H1 (cell line): ENCODE measurements around the gene ITGB7. TPM values are rescaled to one million over a fixed set of nuclear protein-coding genes. Genes with fewer than 3 reads are reported as not detected.

Experiments
- CTCF ChIA-PET: fragments of 300-600 bp; sonication (Branson Sonifier 250); formaldehyde crosslinking; loops from one replicate; lab custom pipeline; 2021; ENCODE audit not compliant: partially characterized antibody; lab: Charles Lee
- POLR2A ChIA-PET: fragments of 300-600 bp; sonication (Branson Sonifier 250); formaldehyde crosslinking; loops from one replicate; lab custom pipeline; 2021; ENCODE audit warnings: inconsistent platforms; ENCODE audit not compliant: partially characterized antibody; lab: Charles Lee
- DNase-seq, 2 experiments: peaks; one replicate each; pipeline versions ENCODE4 v3.0.0 to v3.0.0-alpha.2; 2010 to 2022; ENCODE audit warnings: low spot score in 2 of 2, low read depth in 1 of 2, mixed read lengths in 1 of 2
- FAIRE-seq: peaks from 2 replicates; lab custom pipeline; 2011; peaks lifted over from hg19 to GRCh38; lab: Jason Lieb, UNC
- H2AFZ ChIP-seq: 2 replicates; pipeline ENCODE4 v1.8.1; 2012; ENCODE audit warnings: low read length, inconsistent platforms
- H2AK5ac ChIP-seq: 2 replicates; pipeline ENCODE4 v1.6.1; 2013; ENCODE audit warnings: low read depth, low read length
- H2BK120ac ChIP-seq: replicated peaks from 2 replicates; pipeline ENCODE3; 2013; ENCODE audit warnings: low read depth, low read length, inconsistent platforms
- H2BK12ac ChIP-seq: 2 replicates; pipeline ENCODE4 v1.6.1; 2013; ENCODE audit warnings: low read depth, low read length
- H2BK15ac ChIP-seq: 2 replicates; pipeline ENCODE4 v1.6.1; 2013; ENCODE audit warnings: low read length
- H2BK20ac ChIP-seq: 2 replicates; pipeline ENCODE4 v1.6.1; 2013; ENCODE audit warnings: low read length
- H2BK5ac ChIP-seq: 2 replicates; pipeline ENCODE4 v1.6.1; 2013; ENCODE audit warnings: low read depth, low read length
- H3K14ac ChIP-seq: 2 replicates; pipeline ENCODE4 v1.6.1; 2013; ENCODE audit warnings: inconsistent platforms; ENCODE audit not compliant: insufficient read length
- H3K18ac ChIP-seq: 2 replicates; pipeline ENCODE4 v1.6.1; 2013; ENCODE audit warnings: low read length; ENCODE audit errors: extremely low read depth
- H3K23ac ChIP-seq: 2 replicates; pipeline ENCODE4 v1.6.1; 2013; ENCODE audit warnings: inconsistent platforms; ENCODE audit not compliant: insufficient read length
- H3K23me2 ChIP-seq: 2 replicates; pipeline ENCODE4 v1.6.1; 2013; ENCODE audit warnings: low read depth, low read length
- H3K27ac ChIP-seq: 2 replicates; pipeline ENCODE4 v1.6.1; 2011; ENCODE audit warnings: low read depth, low read length, inconsistent platforms
- H3K27me3 ChIP-seq, 4 experiments: replicated peaks in 1 of 4; 1 replicate in 1 of 4; 2 replicates in 3 of 4; pipeline versions ENCODE4 v1.6.1 to v1.8.1; 2011 to 2013; ENCODE audit warnings: low read length in 3 of 4, mild to moderate bottlenecking in 3 of 4, inconsistent platforms in 2 of 4, mixed read lengths in 2 of 4, moderate library complexity in 1 of 4; ENCODE audit not compliant: control insufficient read depth in 3 of 4, insufficient read depth in 3 of 4; ENCODE audit errors: extremely low read depth in 1 of 4
- H3K36me3 ChIP-seq, 4 experiments: 2 replicates each; pipeline versions ENCODE4 v1.6.1 to v1.8.1; 2011 to 2013; ENCODE audit warnings: mild to moderate bottlenecking in 4 of 4, low read length in 3 of 4, moderate library complexity in 2 of 4, control low read depth in 1 of 4, inconsistent platforms in 1 of 4; ENCODE audit not compliant: insufficient read depth in 4 of 4, control insufficient read depth in 2 of 4
- H3K4ac ChIP-seq: replicated peaks from 2 replicates; pipeline ENCODE3; 2013; ENCODE audit warnings: low read length, low read depth, mixed read lengths, inconsistent platforms; ENCODE audit not compliant: insufficient read length
- H3K4me1 ChIP-seq, 4 experiments: replicated peaks in 1 of 4; 1 replicate in 1 of 4; 2 replicates in 3 of 4; pipeline versions ENCODE4 v1.6.1 to v1.8.1; 2011 to 2013; ENCODE audit warnings: low read length in 3 of 4, inconsistent platforms in 2 of 4, mixed read lengths in 1 of 4; ENCODE audit not compliant: insufficient read depth in 4 of 4, control insufficient read depth in 3 of 4
- H3K4me2 ChIP-seq, 2 experiments: 2 replicates each; pipeline versions ENCODE4 v1.6.1 to v1.8.1; 2011 to 2013; ENCODE audit warnings: low read depth in 2 of 2, low read length in 2 of 2, control low read depth in 1 of 2, inconsistent platforms in 1 of 2, mild to moderate bottlenecking in 1 of 2; ENCODE audit not compliant: insufficient read depth in 1 of 2
- H3K4me3 ChIP-seq, 4 experiments: fragments of 200-600, 300-600 bp in 1 of 4; sonication (generic), shearing (Covaris generic), sonication (Bioruptor Twin) in 1 of 4; 2 replicates each; pipeline versions ENCODE4 v1.5.1 to v1.8.1; 2011 to 2016; ENCODE audit warnings: low read length in 4 of 4, low read depth in 3 of 4, control low read depth in 2 of 4, inconsistent platforms in 2 of 4, mild to moderate bottlenecking in 2 of 4, mixed read lengths in 1 of 4, moderate library complexity in 1 of 4; ENCODE audit not compliant: insufficient read depth in 2 of 4; ENCODE audit errors: extremely low read depth in 1 of 4
- H3K56ac ChIP-seq: replicated peaks from 2 replicates; pipeline ENCODE3; 2013; ENCODE audit warnings: low read depth, mild to moderate bottlenecking, mixed read lengths, low read length, inconsistent platforms; ENCODE audit not compliant: insufficient read length
- H3K79me1 ChIP-seq: 2 replicates; pipeline ENCODE4 v1.6.1; 2013; ENCODE audit warnings: low read depth, low read length, control low read depth
- H3K79me2 ChIP-seq, 2 experiments: 2 replicates each; pipeline versions ENCODE4 v1.6.1 to v1.8.1; 2012 to 2013; ENCODE audit warnings: low read length in 2 of 2, mild to moderate bottlenecking in 2 of 2, inconsistent platforms in 1 of 2; ENCODE audit not compliant: insufficient read depth in 2 of 2, control insufficient read depth in 1 of 2
- H3K9ac ChIP-seq, 4 experiments: replicated peaks in 1 of 4; 1 replicate in 1 of 4; 2 replicates in 3 of 4; pipeline versions ENCODE4 v1.6.1 to v1.8.1; 2011 to 2013; ENCODE audit warnings: low read depth in 3 of 4, low read length in 3 of 4, control low read depth in 2 of 4, mild to moderate bottlenecking in 2 of 4, moderate library complexity in 2 of 4, inconsistent platforms in 1 of 4; ENCODE audit errors: extremely low read depth in 1 of 4
- H3K9me3 ChIP-seq, 2 experiments: 2 replicates each; pipeline versions ENCODE4 v1.6.1 to v1.8.1; 2012 to 2013; ENCODE audit warnings: mild to moderate bottlenecking in 2 of 2, moderate library complexity in 2 of 2, control low read depth in 1 of 2, inconsistent platforms in 1 of 2, low read depth in 1 of 2, low read length in 1 of 2, mixed read lengths in 1 of 2; ENCODE audit not compliant: insufficient read depth in 2 of 2
- H4K20me1 ChIP-seq, 2 experiments: replicated peaks in 1 of 2; 2 replicates each; pipeline versions ENCODE3 to v1.8.1; 2011 to 2013; ENCODE audit warnings: inconsistent platforms in 2 of 2, low read length in 2 of 2, mild to moderate bottlenecking in 1 of 2; ENCODE audit not compliant: insufficient read depth in 2 of 2, control insufficient read depth in 1 of 2
- H4K5ac ChIP-seq: 2 replicates; pipeline ENCODE4 v1.6.1; 2013; ENCODE audit warnings: low read length, low read depth, mixed read lengths, inconsistent platforms; ENCODE audit not compliant: insufficient read length
- H4K8ac ChIP-seq: 2 replicates; pipeline ENCODE4 v1.8.0; 2013; ENCODE audit warnings: mild to moderate bottlenecking, moderate library complexity, low read length, inconsistent platforms; ENCODE audit not compliant: insufficient read depth; ENCODE audit errors: extremely low read depth
- H4K91ac ChIP-seq: replicated peaks from 2 replicates; pipeline ENCODE3; 2013; ENCODE audit warnings: low read length, mixed read lengths, inconsistent platforms; ENCODE audit not compliant: insufficient read length
- WGBS, 2 experiments: shearing (Covaris generic) in 1 of 2; methylation state at CpG; one replicate each; pipeline versions ENCODE4 v1.1.6 to v1.1.7; 2013 to 2015; ENCODE audit warnings: low lambda C conversion rate in 2 of 2, mixed read lengths in 2 of 2, inconsistent platforms in 1 of 2, low coverage in 1 of 2, missing lambda C conversion rate in 1 of 2; ENCODE audit not compliant: insufficient replicate concordance in 2 of 2, insufficient coverage in 1 of 2, insufficient read length in 1 of 2; ENCODE audit errors: extremely low coverage in 1 of 2, missing lambda C conversion rate in 1 of 2; 5-methylcytosine and 5-hydroxymethylcytosine counted together
- polyA plus RNA-seq, 7 experiments: library from polyadenylated mRNA; depleted of rRNA in 3 of 7; stranded (reverse) in 5 of 7; unstranded in 2 of 7; fragments of >200 nt in 5 of 7; fragments of 200-250 nt in 2 of 7; gene quantifications; 1 replicate in 5 of 7; 2 replicates in 1 of 7; 4 replicates in 1 of 7; pipeline versions ENCODE4 v1.2.1 to v1.2.3, GENCODE V29; 2011 to 2013; ENCODE audit warnings: missing spikeins in 2 of 7, mixed read lengths in 2 of 7
- total RNA-seq: library from RNA; stranded (reverse); fragmentation: NEBNext Ultra II Directional; extraction: Animal tissue kit (Norgen Biotek cat#: 25700); gene quantifications from 2 replicates; pipeline ENCODE4 v1.2.1, GENCODE V29; 2021

Gene ITGB7
- total and polyA plus RNA-seq, 2 of the 8 experiments (the other 6 are each of a cell fraction or from before 2014, with no cell fraction given), result 0.35 to 0.54 TPM

DNA sequence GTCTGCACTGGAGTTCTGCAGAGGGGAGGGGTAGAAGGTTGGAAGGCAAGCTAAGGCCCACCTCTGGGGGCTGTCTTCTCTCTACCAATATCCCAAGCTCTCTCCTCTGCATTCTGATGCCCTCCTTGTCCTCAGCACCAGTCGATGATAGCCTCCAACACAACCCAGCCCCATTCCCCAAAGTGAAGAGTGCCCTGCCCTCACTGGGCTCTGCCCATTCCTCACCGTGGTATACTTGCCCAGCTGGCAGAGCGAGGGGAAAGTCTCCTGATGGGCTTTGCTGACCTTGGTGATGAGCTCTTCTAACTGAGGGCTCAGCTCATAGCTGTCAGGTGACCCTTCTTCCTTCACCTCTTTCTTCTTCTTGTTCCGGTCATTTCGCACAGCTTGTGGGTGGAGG lies 7.2 kb upstream of the ITGB7 start:
- Histone ChIP-seq H3K36me3 (peaks cover 20 to 45% (median 31%) of the 10 kb centered on the region in 4 experiments), H4K8ac (no peak overlapping the region; the same call in 1 of the 2 replicates), H3K79me2 (peaks cover 12 to 30% of the 10 kb centered on the region in 2 experiments), H3K27me3 (no peaks in the 10 kb centered on the region; a peak in 1 of 7 replicates), H3K27ac (no peak overlapping the region), H2BK5ac (peak overlapping the region; percentile 74; the same call in 1 of the 2 replicates), H3K14ac (no peak overlapping the region), H4K5ac (no peak overlapping the region), H4K91ac (peak overlapping the region; percentile 38), H3K23me2 (peaks cover 12% of the 10 kb centered on the region), H3K4me1 (peaks cover 21 to 47% (median 35%) of the 10 kb centered on the region in 4 experiments), H3K79me1 (peaks cover 12% of the 10 kb centered on the region), H2BK20ac (peak overlapping the region; percentile 67), H2BK12ac (peak overlapping the region; percentile 52; the same call in 1 of the 2 replicates), H3K23ac (no peak overlapping the region), H2BK120ac (peak overlapping the region; percentile 7), H3K4ac (peak overlapping the region; percentile 87), H2AFZ (no peak overlapping the region), H2AK5ac (peak overlapping the region; percentile 7; the same call in 1 of the 2 replicates), H3K18ac (no peak overlapping the region), H2BK15ac (no peak overlapping the region), H4K20me1 (peaks cover 2 to 4% of the 10 kb centered on the region in 2 experiments), H3K4me2 (no peak overlapping the region), H3K9ac (no peak overlapping the region), H3K56ac (no peak overlapping the region), H3K4me3 (no peak overlapping the region; a peak in 1 of 8 replicates), H3K9me3 (no peaks in the 10 kb centered on the region)
- DNase-seq (no peak), FAIRE-seq (no peak)
- POLR2A ChIA-PET, result interaction anchor here (0.9 to 13.6 kb wide), 17 partner anchors 14 to 243 kb away, joined by 3 to 151 read pairs (median 5); partner anchors contain the start of genes ESPL1, MYG1, PFDN5 and RARG
- WGBS, 2 experiments, result 81% methylated on average over 5 of the region's 5 CpGs; no CpG with 5 or more reads in 1 of the 2 experiments
- CTCF ChIA-PET, result interaction anchor here (0.6 to 22.3 kb wide), 25 partner anchors 9 to 771 kb away, joined by 3 to 654 read pairs (median 8); partner anchors contain the start of genes AAAS, CSAD, ESPL1 and MYG1
